HG02852 (cell line): ENCODE data around the gene PDRG1.

Experiments used
- ATAC-seq: cut with Tn5 transposase; IDR thresholded peaks from one replicate; pipeline ENCODE4 v1.9.1; 2021; ENCODE audit warnings: mild to moderate bottlenecking, moderate library complexity; ENCODE audit not compliant: unreplicated experiment

Gene PDRG1

GRCh38 chr20:31967830-31968249, 16.0 kb upstream of the PDRG1 start, which contains the start of gene XKR7:
Gene XKR7 (plus strand): TSS chr20:31968151. CDS start chr20:31968176, 25 bp downstream.
- ATAC-seq: no peak

- no peak for ATAC-seq
These were observed 15.3 kb upstream of the PDRG1 start for GRCh38 chr20:31966991-31967655.

GRCh38 chr20:31963889-31964288, 12.0 kb upstream of the PDRG1 start:
- ATAC-seq: no peak

DNA sequence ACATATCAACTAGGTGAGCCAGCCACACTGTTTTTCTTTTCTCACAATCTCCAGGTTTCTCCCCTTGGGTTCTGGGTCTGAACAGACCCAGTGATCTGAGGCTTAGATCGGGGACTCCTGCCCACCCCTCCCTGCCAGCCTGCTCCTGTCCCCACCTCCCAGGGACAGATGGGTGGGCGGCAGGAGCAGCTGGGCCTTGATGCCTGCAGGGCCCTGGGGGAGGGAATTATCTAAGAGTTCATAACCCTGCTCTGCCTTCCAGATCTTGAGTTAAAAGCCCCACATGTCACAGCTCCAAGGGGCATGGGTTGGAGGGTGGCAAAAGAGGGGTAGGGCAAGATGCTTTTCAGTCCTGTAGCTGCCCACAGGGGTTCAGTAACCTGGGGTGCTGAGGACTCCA, 10.9 kb upstream of the PDRG1 start:
- ATAC-seq: no peak

GRCh38 chr20:31956556-31957526, 5.0 kb upstream of the PDRG1 start:
- no peak for ATAC-seq

- ATAC-seq: no peak
These were observed 2.7 kb upstream of the PDRG1 start for GRCh38 chr20:31954500-31954899.

DNA sequence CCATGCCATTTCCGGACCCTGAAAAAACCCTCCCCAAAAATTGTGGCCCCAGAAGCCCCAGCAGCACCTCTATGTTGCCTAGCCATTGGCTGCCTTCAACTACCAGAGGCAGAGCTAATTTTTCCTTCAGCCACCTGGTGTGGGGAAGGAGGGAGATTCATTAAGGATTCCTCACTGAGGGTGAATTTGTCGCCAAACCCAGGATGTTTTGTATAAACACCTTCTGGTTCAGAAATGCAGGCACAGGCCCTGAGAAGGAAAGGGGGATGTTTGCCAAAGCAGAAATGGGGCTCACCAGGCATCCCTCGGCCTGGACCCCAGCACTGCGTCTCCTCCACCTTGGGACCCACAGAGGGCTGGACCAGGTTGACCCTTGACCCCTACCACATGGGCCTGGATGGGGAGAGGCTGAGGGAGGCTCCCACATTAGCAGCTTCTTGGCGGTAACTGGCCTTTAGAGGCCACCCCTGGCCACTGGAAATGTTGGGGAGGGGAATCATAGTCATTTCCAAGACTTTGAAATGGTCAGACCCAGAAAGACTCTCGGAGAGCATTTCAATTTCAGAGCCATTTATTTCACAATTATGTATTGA, 1.8 kb upstream of the PDRG1 start:
- no peak for ATAC-seq

DNA sequence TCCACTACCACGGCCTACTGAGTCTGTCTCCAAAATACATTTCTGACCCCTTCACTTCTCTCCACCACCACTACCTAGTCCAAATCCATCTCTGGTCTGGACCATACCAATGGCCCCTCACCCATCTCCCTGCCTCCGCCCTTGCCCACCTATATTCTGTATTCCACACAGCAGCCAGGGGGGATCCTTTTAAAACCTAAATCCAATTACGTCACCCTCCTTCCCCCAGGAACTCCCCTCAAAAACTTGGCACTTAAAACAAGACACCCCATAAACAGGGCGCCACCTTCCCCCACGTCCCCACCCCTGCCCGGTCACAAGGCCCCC, 680 bp downstream of the PDRG1 start:
- no peak for ATAC-seq

- no peak for ATAC-seq
These were observed 1.8 kb downstream of the PDRG1 start for GRCh38 chr20:31949877-31950646.

DNA sequence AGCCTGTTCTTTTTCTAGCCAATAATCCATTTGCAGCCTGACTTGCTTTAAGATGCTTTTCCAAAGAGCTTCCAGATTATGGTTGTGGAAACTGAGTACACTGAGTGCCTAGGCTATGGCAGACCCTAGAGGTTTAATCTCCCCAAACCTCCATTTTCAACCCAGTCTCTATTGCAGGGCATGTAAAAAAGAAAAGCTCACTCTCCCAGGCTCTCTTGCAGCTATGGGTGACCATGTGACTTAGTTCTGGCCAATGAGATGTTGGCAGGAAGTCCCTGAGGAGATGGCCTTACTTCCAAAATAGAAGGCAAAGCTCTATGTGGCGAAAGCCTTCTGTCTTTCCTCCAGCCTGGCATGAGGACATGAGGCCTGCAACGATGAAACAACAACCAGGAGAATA, 3.8 kb downstream of the PDRG1 start:
- ATAC-seq: no peak

DNA sequence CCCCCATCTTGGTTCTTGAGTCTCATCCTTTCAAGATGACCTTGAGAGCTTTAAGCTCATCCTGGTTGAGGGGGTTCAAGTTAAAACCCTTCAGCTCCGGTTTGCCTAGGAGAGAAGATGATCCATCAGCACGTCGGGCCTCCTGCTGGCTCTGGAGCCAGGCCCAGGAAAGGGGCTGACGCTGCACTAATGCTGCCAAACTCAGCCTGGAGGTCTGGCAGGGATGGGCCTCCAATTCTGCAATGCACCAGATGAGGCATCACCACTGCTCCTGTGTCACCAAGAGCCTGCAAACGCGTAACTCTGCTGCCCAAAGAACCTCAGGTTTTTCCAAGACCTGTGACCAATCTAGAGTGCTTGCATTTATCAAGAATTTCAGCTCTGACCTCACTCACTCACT, 6.1 kb downstream of the PDRG1 start:
- ATAC-seq: no peak

DNA sequence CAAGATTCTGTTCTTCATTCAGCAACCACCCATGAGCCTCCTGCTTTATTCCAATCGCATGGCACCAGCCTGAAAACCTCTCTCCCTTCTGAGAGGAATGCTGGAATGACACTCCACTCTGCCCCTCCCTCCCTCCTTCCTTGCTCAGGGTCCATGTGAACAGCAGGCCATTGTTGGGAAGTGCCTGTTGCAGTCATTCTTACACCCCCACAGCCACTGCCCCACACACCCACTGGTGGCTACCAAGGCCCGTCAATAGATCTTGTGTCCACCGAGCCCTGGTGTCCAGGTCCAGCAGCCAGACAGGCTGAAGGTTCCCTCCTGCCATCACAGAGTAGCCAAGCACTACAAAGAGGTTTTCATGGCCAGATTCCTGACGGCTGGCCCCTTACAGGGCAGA, 6.5 kb downstream of the PDRG1 start:
- ATAC-seq: no peak

DNA sequence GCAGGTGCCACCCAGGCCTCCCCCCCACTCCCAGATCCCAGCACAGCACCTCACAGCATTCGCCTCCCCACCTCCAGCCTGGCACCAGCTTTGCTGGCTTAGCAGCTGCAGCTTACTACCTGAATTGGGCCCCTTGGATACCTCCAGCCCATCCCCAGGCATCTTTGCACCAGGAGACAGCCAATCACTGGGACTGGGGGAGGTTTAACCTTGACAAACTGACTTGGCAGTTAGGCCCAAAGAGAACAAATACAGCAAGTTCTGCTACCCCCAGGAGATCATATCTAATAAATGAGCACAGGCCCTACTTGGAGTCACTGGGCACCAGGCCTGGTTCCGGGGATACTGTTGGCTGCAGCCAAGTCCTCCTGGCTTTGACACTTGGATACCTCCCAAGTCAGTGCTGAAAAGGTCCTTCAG, 8.8 kb downstream of the PDRG1 start:
- no peak for ATAC-seq

DNA sequence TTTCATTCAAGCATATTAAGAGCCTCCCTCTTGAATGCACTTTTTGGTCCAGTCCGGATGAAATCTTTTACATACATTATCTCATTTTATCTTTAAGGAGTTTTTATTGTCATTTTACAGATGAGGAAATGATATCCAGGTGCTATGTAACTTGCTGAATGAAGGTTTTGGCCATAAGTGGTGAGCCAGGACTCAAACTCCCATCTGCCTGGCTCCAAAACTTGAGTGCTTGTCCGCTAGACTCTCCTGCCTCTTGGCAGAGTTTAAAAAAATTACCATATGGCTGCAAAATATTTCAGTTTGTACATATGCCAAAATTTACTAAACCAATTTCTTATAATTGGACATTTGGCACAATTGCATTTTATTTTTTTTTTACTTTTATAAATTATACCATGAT, 12.2 kb downstream of the PDRG1 start:
- ATAC-seq: no peak

GRCh38 chr20:31937820-31938219, 14.0 kb downstream of the PDRG1 start:
- ATAC-seq: no peak

- ATAC-seq: no peak
These were observed 15.4 kb downstream of the PDRG1 start for GRCh38 chr20:31936420-31936819.

GRCh38 chr20:31934968-31935764, 16.7 kb downstream of the PDRG1 start:
- no peak for ATAC-seq

- no peak for ATAC-seq
These were observed 17.4 kb downstream of the PDRG1 start for GRCh38 chr20:31934491-31934890.

- ATAC-seq: no peak
These were observed 18.1 kb downstream of the PDRG1 start for GRCh38 chr20:31933698-31934097.

DNA sequence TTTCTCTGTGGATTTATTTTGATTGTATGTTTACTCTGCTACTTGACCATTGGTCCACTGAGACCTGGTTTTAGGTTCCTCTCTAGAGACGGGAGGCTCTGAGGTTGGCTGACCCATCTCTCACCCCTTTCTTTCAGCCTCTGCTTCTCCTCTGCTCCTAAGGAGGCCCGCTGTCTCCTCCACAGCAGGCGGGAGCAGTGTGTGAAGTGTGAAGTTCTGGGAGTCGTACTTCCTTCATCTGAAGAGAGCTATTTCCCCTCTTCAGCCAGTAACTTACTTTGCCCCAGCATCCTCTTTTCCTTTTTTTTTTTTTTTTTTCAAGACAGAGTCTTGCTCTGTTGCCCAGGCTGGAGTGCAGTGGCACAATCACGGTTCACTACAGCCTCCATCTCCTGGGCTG, 21.1 kb downstream of the PDRG1 start:
- no peak for ATAC-seq
